GM12878 (cell line): ENCODE measurements around the gene PPFIA4. TPM values are rescaled to one million over a fixed set of nuclear protein-coding genes. Genes with fewer than 3 reads are reported as not detected.

Experiments
- ATAC-seq: fragments of 200-7000 bp; cut with Tn5 transposase; 3 replicates; pipeline ENCODE4 v1.9.1; 2020; ENCODE audit warnings: mild to moderate bottlenecking, moderate library complexity
- BruUV-seq: library from RNA; stranded (reverse); fragments of 400-500 nt; replicated peaks from 2 replicates; lab custom pipeline; 2021; lab: Mats Ljungman, UMichigan
- CTCF ChIA-PET: fragments of 300-600 bp; sonication (Branson Sonifier 250); formaldehyde crosslinking; extraction: SDS; loops from one replicate; lab custom pipeline; 2021; ENCODE audit warnings: inconsistent platforms; lab: Yijun Ruan, JAX
- POLR2A ChIA-PET: fragments of 350-600 bp; formaldehyde crosslinking; extraction: SDS; loops from one replicate; lab custom pipeline; 2021; ENCODE audit warnings: inconsistent platforms; lab: Charles Lee
- RAD21 ChIA-PET: fragments of 300-600 bp; sonication (Branson Sonifier 250); formaldehyde crosslinking; loops from one replicate; lab custom pipeline; 2023; ENCODE audit warnings: antibody characterized with exemption; ENCODE audit not compliant: unreplicated experiment; lab: Charles Lee
- SMC1A ChIA-PET: fragments of 300-600 bp; sonication (Branson Sonifier 250); formaldehyde crosslinking; loops from one replicate; lab custom pipeline; 2023; ENCODE audit not compliant: unreplicated experiment, uncharacterized antibody; lab: Charles Lee
- DNase-seq: peaks from one replicate; pipeline ENCODE4 v3.0.0-alpha.2; 2011; ENCODE audit warnings: low read depth, low spot score
- FAIRE-seq: peaks from 3 replicates; lab custom pipeline; 2011; peaks lifted over from hg19 to GRCh38; lab: Jason Lieb, UNC
- H2AFZ ChIP-seq: 2 replicates; pipeline ENCODE4 v1.6.0; 2011; ENCODE audit warnings: low read depth, low read length, control low read depth; ENCODE audit not compliant: control insufficient read depth
- H3K27ac ChIP-seq: 2 replicates; pipeline ENCODE4 v1.5.1; 2011; ENCODE audit warnings: control low read depth; ENCODE audit not compliant: control insufficient read depth, insufficient read depth
- H3K27me3 ChIP-seq, 2 experiments: replicated peaks in 1 of 2; 2 replicates each; pipeline versions ENCODE4 v1.6.0 to v1.6.1; 2011; ENCODE audit warnings: low read length in 1 of 2; ENCODE audit not compliant: control insufficient read depth in 2 of 2, insufficient read depth in 2 of 2
- H3K36me3 ChIP-seq, 2 experiments: 2 replicates each; pipeline ENCODE4 v1.5.1; 2011; ENCODE audit warnings: low read length in 1 of 2; ENCODE audit not compliant: control insufficient read depth in 2 of 2, insufficient read depth in 2 of 2
- H3K4me1 ChIP-seq: 2 replicates; pipeline ENCODE4 v1.6.1; 2011; ENCODE audit warnings: mild to moderate bottlenecking, low read length, moderate library complexity, mixed read lengths; ENCODE audit not compliant: control insufficient read depth, insufficient read depth
- H3K4me2 ChIP-seq: 2 replicates; pipeline ENCODE4 v1.6.0; 2011; ENCODE audit warnings: control low read depth; ENCODE audit not compliant: control insufficient read depth, insufficient read depth
- H3K4me3 ChIP-seq: fragments of 200-600 bp; sonication (generic); 2 replicates; pipeline ENCODE4 v1.5.1; 2016
- H3K79me2 ChIP-seq: 2 replicates; pipeline ENCODE4 v1.6.0; 2011; ENCODE audit warnings: low read length; ENCODE audit not compliant: control insufficient read depth, insufficient read depth
- H3K9ac ChIP-seq: 2 replicates; pipeline ENCODE4 v1.8.0; 2011; ENCODE audit warnings: low read length, control low read depth, mixed read lengths; ENCODE audit not compliant: control insufficient read depth, insufficient read depth
- H3K9me3 ChIP-seq: replicated peaks from 3 replicates; pipeline ENCODE4 v1.5.1; 2011; ENCODE audit warnings: mild to moderate bottlenecking, low read length; ENCODE audit not compliant: control insufficient read depth, insufficient read depth
- H4K20me1 ChIP-seq: 2 replicates; pipeline ENCODE4 v1.6.0; 2011; ENCODE audit not compliant: control insufficient read depth, insufficient read depth
- CTCF ChIP-seq, 3 experiments: IDR thresholded peaks in 2 of 3; conservative IDR thresholded peaks in 1 of 3; 2 replicates each; pipeline ENCODE4 v1.5.1; 2011; ENCODE audit warnings: low read depth in 3 of 3, low read length in 3 of 3, mild to moderate bottlenecking in 3 of 3, control low read depth in 2 of 3, moderate library complexity in 2 of 3, inconsistent platforms in 1 of 3, mixed read lengths in 1 of 3; ENCODE audit not compliant: control insufficient read depth in 2 of 3, insufficient read depth in 1 of 3; ENCODE audit errors: extremely low read depth in 1 of 3
- FOXK2 ChIP-seq: fragments of 450-650 bp; IDR thresholded peaks from 2 replicates; pipeline ENCODE4 v1.6.1; 2017; ENCODE audit warnings: mild to moderate bottlenecking, moderate library complexity
- MLLT1 ChIP-seq: fragments of 450-650 bp; IDR thresholded peaks from 2 replicates; pipeline ENCODE4 v1.6.1; 2016; ENCODE audit warnings: mild to moderate bottlenecking
- SRF ChIP-seq, 2 experiments: IDR thresholded peaks; 2 replicates each; pipeline ENCODE4 v1.6.1; 2011; ENCODE audit warnings: low read depth in 2 of 2, low read length in 2 of 2, mild to moderate bottlenecking in 1 of 2, moderate library complexity in 1 of 2
- TCF3 ChIP-seq: IDR thresholded peaks from 2 replicates; pipeline ENCODE4 v1.6.1; 2012; ENCODE audit warnings: low read depth, mild to moderate bottlenecking, low read length, borderline replicate concordance; ENCODE audit not compliant: insufficient read depth
- ZBTB11 ChIP-seq: fragments of 450-650 bp; formaldehyde crosslinking; IDR thresholded peaks from 2 replicates; pipeline ENCODE4 v1.5.0; 2022; ENCODE audit warnings: mild to moderate bottlenecking, missing genetic modification characterization
- ZNF24 ChIP-seq: fragments of 450-650 bp; IDR thresholded peaks from 2 replicates; pipeline ENCODE4 v1.6.1; 2017; ENCODE audit warnings: antibody characterized with exemption, mild to moderate bottlenecking
- WGBS: methylation state at CpG from one replicate; pipeline ENCODE4 v1.1.6; 2016; ENCODE audit warnings: low lambda C conversion rate; ENCODE audit not compliant: insufficient replicate concordance, insufficient coverage; ENCODE audit errors: missing lambda C conversion rate; 5-methylcytosine and 5-hydroxymethylcytosine counted together
- in situ Hi-C: fragments of 300-500 bp; cut with MboI; formaldehyde crosslinking; loops from 9 replicates; pipeline ENCODE4 v1.14.3; 2018; ENCODE audit warnings: mixed read lengths
- intact Hi-C: fragments of 100-400 bp; cut with micrococcal nuclease; formaldehyde crosslinking; loops from one replicate; pipeline ENCODE4 v1.14.2; 2022; ENCODE audit not compliant: unreplicated experiment
- polyA plus RNA-seq, 11 experiments: library from polyadenylated mRNA; depleted of rRNA in 4 of 11; unstranded in 6 of 11; stranded (reverse) in 5 of 11; fragments of >200 nt; fragmentation: Nextera tagmentation in 4 of 11; fragmentation: Illumina TruSeq in 1 of 11; extraction: Ambion mirVana in 4 of 11; extraction: Trizol in 1 of 11; gene quantifications; 1 replicate in 1 of 11; 2 replicates in 10 of 11; pipeline versions ENCODE4 v1.2.1 to v1.2.3, GENCODE V29; 2011 to 2016; ENCODE audit warnings: inconsistent platforms in 2 of 11, missing spikeins in 2 of 11, low read depth in 1 of 11
- total RNA-seq, 4 experiments: library from RNA; depleted of rRNA in 3 of 4; stranded (reverse); fragments of >200 nt in 3 of 4; fragmentation: Illumina TruSeq in 1 of 4; extraction: Trizol in 1 of 4; gene quantifications; 2 replicates each; pipeline versions ENCODE4 v1.2.1 to v1.2.3, GENCODE V29; 2013 to 2021

Gene PPFIA4
- total and polyA plus RNA-seq, 10 of the 15 experiments (the other 5 are each of a cell fraction or from before 2014, with no cell fraction given), result 0.02 to 19.7 (median 0.34) TPM; not detected in 1

- TF ChIP-seq ZBTB11 (CRISPR knock-in tag), result no peak
- TF ChIP-seq CTCF (IDR thresholded peaks at IDR 0.05 in 2 of 3, conservative IDR thresholded peaks at IDR 0.05 in 1 of 3; ENCODE audit: control insufficient read depth in 2 of 3, extremely low read depth in 1 of 3, insufficient read depth in 1 of 3, low read depth in 3 of 3, low read length in 3 of 3), result no peak
- no peak for TF ChIP-seq SRF (IDR thresholded peaks at IDR 0.05; ENCODE audit: low read depth in 2 of 2, low read length in 2 of 2)
- TF ChIP-seq ZNF24, result no peak
- no peak for TF ChIP-seq TCF3
Observed at GRCh38 chr1:203052601-203053000, 26.3 kb downstream of the PPFIA4 start (continued).

GRCh38 chr1:203054184-203054583 lies 27.9 kb downstream of the PPFIA4 start:
- in situ Hi-C loops, result no loop called here
- no peak overlapping the region for H2AFZ ChIP-seq

More at GRCh38 chr1:203054184-203054583, 27.9 kb downstream of the PPFIA4 start:
- ChIA-PET SMC1A (interaction anchor here (0.6 to 1.2 kb wide), 2 partner anchors 10 to 692 kb away, joined by 3 read pairs; no protein-coding TSS in a partner anchor), POLR2A (no interaction called here), RAD21 (no interaction called here), CTCF (interaction anchor here (1.0 to 8.7 kb wide), 2 partner anchors 15 to 162 kb away, joined by 4 to 66 read pairs; no protein-coding TSS in a partner anchor)
- Histone ChIP-seq H3K4me2 (no peak overlapping the region), H3K9ac (no peak overlapping the region), H3K79me2 (no peaks in the 10 kb centered on the region), H3K27me3 (peaks cover 0 to 2% of the 10 kb centered on the region in 2 experiments; a peak in 2 of 4 replicates), H3K4me3 (no peak overlapping the region), H3K9me3 (no peaks in the 10 kb centered on the region), H3K27ac (no peak overlapping the region), H4K20me1 (no peaks in the 10 kb centered on the region), H3K36me3 (no peaks in the 10 kb centered on the region), H3K4me1 (no peaks in the 10 kb centered on the region)
- TF ChIP-seq FOXK2 (no peak), MLLT1 (no peak), ZNF24 (no peak)
- 0% methylated on average over 1 of the region's 1 CpG for WGBS
- no peak for ATAC-seq
- no peak for FAIRE-seq
- DNase-seq, result no peak
- intact Hi-C loops, result no loop called here
- BruUV-seq, result no TSS peak
